EL (cell line): Measurements from ENCODE around the gene CACNA1C.

Experiments
- DNase-seq: peaks from one replicate; pipeline ENCODE4 v3.0.0-alpha.2; 2016

Gene CACNA1C

GRCh38 chr12:2439332-2440100 lies 386.7 kb downstream of the CACNA1C start:
- no peak for DNase-seq

GRCh38 chr12:2443776-2444175 lies 391.0 kb downstream of the CACNA1C start:
- DNase-seq: no peak

- no peak for DNase-seq
These were observed 393.2 kb downstream of the CACNA1C start for GRCh38 chr12:2445968-2446367.

GRCh38 chr12:2447861-2448260 lies 395.1 kb downstream of the CACNA1C start:
- no peak for DNase-seq

GRCh38 chr12:2449586-2449985 lies 396.8 kb downstream of the CACNA1C start:
- no peak for DNase-seq

GRCh38 chr12:2450553-2450952 lies 397.8 kb downstream of the CACNA1C start:
- DNase-seq: no peak

- peak; percentile 24 for DNase-seq
These were observed 398.2 kb downstream of the CACNA1C start for GRCh38 chr12:2451025-2451424.

- no peak for DNase-seq
These were observed 398.7 kb downstream of the CACNA1C start for GRCh38 chr12:2451497-2451896.

GRCh38 chr12:2453076-2453760 lies 400.4 kb downstream of the CACNA1C start:
- no peak for DNase-seq

- DNase-seq: no peak
These were observed 400.9 kb downstream of the CACNA1C start for GRCh38 chr12:2453761-2454090.

- DNase-seq: no peak
These were observed 401.9 kb downstream of the CACNA1C start for GRCh38 chr12:2454601-2455177.

- DNase-seq: no peak
These were observed 402.6 kb downstream of the CACNA1C start for GRCh38 chr12:2455410-2455809.

GRCh38 chr12:2456122-2456812 lies 403.5 kb downstream of the CACNA1C start:
- DNase-seq: no peak

GRCh38 chr12:2456813-2457186 lies 404.0 kb downstream of the CACNA1C start:
- no peak for DNase-seq

GRCh38 chr12:2457215-2457932 lies 404.6 kb downstream of the CACNA1C start:
- no peak for DNase-seq

- DNase-seq: no peak
These were observed 405.2 kb downstream of the CACNA1C start for GRCh38 chr12:2457933-2458414.

- DNase-seq: no peak
These were observed 407.4 kb downstream of the CACNA1C start for GRCh38 chr12:2460051-2460670.

GRCh38 chr12:2461046-2461445 lies 408.3 kb downstream of the CACNA1C start:
- no peak for DNase-seq

GRCh38 chr12:2461645-2462044 lies 408.9 kb downstream of the CACNA1C start:
- no peak for DNase-seq

- DNase-seq: no peak
These were observed 409.3 kb downstream of the CACNA1C start for GRCh38 chr12:2462087-2462486.

- no peak for DNase-seq
These were observed 410.9 kb downstream of the CACNA1C start for GRCh38 chr12:2463719-2464118.

- no peak for DNase-seq
These were observed 412.9 kb downstream of the CACNA1C start for GRCh38 chr12:2465681-2466080.
